T-helper 2 cell treated with Interferon-gamma antibody and Interleukin-4, amounts not matched to agents 5 μg/mL and 100 μg/mL, for 36 hours (primary cell): ENCODE results near the gene XK.
A peak's percentile ranks its signal among the peaks of the same experiment; 100 is the strongest.

ENCODE experiments used
- DNase-seq: peaks from one replicate; pipeline ENCODE4 v3.0.0; 2021; ENCODE audit warnings: low spot score
- H3K27ac Mint-ChIP-seq: one replicate; pipeline ENCODE4 v1.8.0; 2021; ENCODE audit warnings: mild to moderate bottlenecking, mixed read lengths
- H3K27me3 Mint-ChIP-seq: one replicate; pipeline ENCODE4 v1.8.0; 2021; ENCODE audit warnings: low read depth, mixed read lengths
- H3K36me3 Mint-ChIP-seq: one replicate; pipeline ENCODE4 v1.8.0; 2021; ENCODE audit warnings: low read depth, mixed read lengths
- H3K4me1 Mint-ChIP-seq: one replicate; pipeline ENCODE4 v1.8.0; 2021; ENCODE audit warnings: low read depth, mixed read lengths
- H3K4me3 Mint-ChIP-seq: one replicate; pipeline ENCODE4 v1.8.0; 2022; ENCODE audit warnings: mild to moderate bottlenecking, moderate library complexity, mixed read lengths
- H3K9me3 Mint-ChIP-seq: one replicate; pipeline ENCODE4 v1.8.0; 2021; ENCODE audit warnings: mixed read lengths

XK gene

GRCh38 chrX:37666516-37666915, 19.1 kb upstream of the XK start:
- DNase-seq = no peak
- H3K4me1 Mint-ChIP-seq = no peaks in the 10 kb centered on the region
- H3K27ac Mint-ChIP-seq = no peak overlapping the region
- H3K4me3 Mint-ChIP-seq = no peak overlapping the region
- no peaks in the 10 kb centered on the region for H3K36me3 Mint-ChIP-seq
- no peaks in the 10 kb centered on the region for H3K9me3 Mint-ChIP-seq
- peaks cover 2% of the 10 kb centered on the region for H3K27me3 Mint-ChIP-seq

- Mint-ChIP-seq H3K27me3 (peaks cover 2% of the 10 kb centered on the region), H3K4me1 (no peaks in the 10 kb centered on the region), H3K36me3 (no peaks in the 10 kb centered on the region), H3K9me3 (no peaks in the 10 kb centered on the region), H3K27ac (no peak overlapping the region), H3K4me3 (no peak overlapping the region)
- no peak for DNase-seq
Measured at GRCh38 chrX:37667141-37667540, 18.4 kb upstream of the XK start.

DNA sequence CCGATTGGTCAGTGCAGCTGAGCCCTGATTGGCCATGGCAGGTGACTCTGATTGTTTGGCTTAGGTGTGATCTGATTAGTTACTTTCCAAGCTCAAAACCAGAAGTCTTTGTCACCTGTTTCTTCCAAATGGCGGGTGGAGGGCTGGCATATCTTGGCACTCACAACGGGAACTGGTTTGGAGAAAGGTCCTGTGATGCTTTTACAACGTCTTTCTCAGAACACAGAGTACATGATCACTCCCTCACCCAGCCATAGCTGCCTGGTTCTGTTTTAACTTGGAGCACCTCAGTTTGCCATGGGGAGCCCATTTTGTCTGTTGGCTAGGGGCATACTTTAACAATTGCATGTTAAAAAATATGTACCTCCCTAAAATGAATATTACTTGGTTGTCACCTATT, 13.0 kb upstream of the XK start:
- Mint-ChIP-seq H3K27me3 (peaks cover 2% of the 10 kb centered on the region), H3K36me3 (no peaks in the 10 kb centered on the region), H3K4me1 (no peaks in the 10 kb centered on the region), H3K4me3 (no peak overlapping the region), H3K27ac (no peak overlapping the region), H3K9me3 (no peaks in the 10 kb centered on the region)
- DNase-seq = no peak

- H3K9me3 Mint-ChIP-seq = no peaks in the 10 kb centered on the region
- DNase-seq = no peak
- H3K27ac Mint-ChIP-seq = no peak overlapping the region
- no peaks in the 10 kb centered on the region for H3K36me3 Mint-ChIP-seq
- no peak overlapping the region for H3K4me3 Mint-ChIP-seq
- no peaks in the 10 kb centered on the region for H3K27me3 Mint-ChIP-seq
- H3K4me1 Mint-ChIP-seq = no peaks in the 10 kb centered on the region
Measured at GRCh38 chrX:37676811-37677210, 8.8 kb upstream of the XK start.

GRCh38 chrX:37677243-37677642, 8.3 kb upstream of the XK start:
- Mint-ChIP-seq H3K27ac (no peak overlapping the region), H3K4me1 (no peaks in the 10 kb centered on the region)
- DNase-seq = no peak

DNA sequence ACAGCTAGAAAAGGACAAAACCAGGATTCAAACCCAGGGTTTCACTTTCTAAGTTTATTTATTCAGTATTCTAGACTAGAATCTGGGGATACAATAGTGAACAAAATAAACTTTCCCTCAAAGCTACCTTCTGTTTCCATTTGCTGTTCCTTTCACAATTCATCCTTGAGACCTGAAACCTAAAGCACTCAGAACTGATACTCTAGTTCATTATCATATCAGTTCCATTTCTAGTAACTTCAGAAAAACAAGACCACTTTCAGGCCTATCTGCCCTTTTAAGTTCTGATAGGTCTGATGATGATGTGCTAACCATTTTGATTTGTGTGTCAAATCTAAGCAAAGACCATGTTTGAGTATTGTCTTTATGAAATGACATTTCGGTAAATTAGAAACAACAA, 7.8 kb upstream of the XK start:
- Mint-ChIP-seq H3K4me3 (no peak overlapping the region), H3K27ac (no peak overlapping the region)

More at GRCh38 chrX:37677243-37677642, 8.3 kb upstream of the XK start:
- Mint-ChIP-seq H3K4me3 (no peak overlapping the region), H3K9me3 (no peaks in the 10 kb centered on the region), H3K27me3 (no peaks in the 10 kb centered on the region), H3K36me3 (no peaks in the 10 kb centered on the region)

DNA sequence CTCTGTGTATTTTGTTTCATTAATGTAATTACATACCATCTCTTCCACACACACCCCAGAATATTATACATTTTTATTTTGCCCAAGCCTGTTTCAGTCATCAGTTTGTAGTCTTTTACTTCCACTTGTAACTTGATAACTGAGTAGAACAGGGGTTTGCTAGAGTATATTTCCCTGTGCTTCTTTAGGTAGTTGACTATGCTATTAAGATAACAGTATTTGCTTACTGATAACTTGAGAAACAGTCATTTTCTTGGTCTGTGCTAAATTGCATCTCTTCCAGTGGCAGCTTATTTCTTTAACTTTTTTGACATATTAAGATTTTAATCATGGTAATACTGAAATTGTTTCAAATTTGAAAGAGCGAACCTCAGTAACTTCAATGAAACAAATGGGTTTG, 7.0 kb upstream of the XK start:
- no peaks in the 10 kb centered on the region for H3K9me3 Mint-ChIP-seq
- H3K27ac Mint-ChIP-seq = no peak overlapping the region
- no peak overlapping the region for H3K4me3 Mint-ChIP-seq
- H3K27me3 Mint-ChIP-seq = no peaks in the 10 kb centered on the region
- H3K36me3 Mint-ChIP-seq = no peaks in the 10 kb centered on the region
- no peaks in the 10 kb centered on the region for H3K4me1 Mint-ChIP-seq
- no peak for DNase-seq

More for the DNA sequence above, 7.8 kb upstream of the XK start:
- H3K4me1 Mint-ChIP-seq = no peaks in the 10 kb centered on the region
- DNase-seq = no peak
- no peaks in the 10 kb centered on the region for H3K36me3 Mint-ChIP-seq
- H3K27me3 Mint-ChIP-seq = no peaks in the 10 kb centered on the region
- H3K9me3 Mint-ChIP-seq = no peaks in the 10 kb centered on the region

DNA sequence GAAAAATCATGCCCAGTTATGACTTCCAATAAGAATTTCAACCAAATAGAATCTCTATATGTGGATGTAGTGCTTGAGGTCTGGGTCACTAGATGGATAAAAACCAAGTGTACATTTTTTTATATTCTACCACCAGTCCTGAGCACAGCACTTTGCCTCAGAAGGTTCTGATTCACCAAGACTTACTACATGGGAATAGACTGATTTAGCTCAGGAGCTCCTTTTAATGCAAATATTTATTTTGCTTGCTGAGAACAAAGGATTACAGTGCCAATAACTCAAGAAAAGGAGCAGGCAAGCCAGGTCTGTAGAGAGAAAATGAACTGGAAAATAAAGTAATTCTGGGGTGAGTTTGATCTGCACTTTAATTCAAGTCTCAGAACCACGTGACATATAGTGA, 6.4 kb upstream of the XK start:
- no peak overlapping the region for H3K4me3 Mint-ChIP-seq
- no peak overlapping the region for H3K27ac Mint-ChIP-seq
- no peaks in the 10 kb centered on the region for H3K9me3 Mint-ChIP-seq
- no peaks in the 10 kb centered on the region for H3K27me3 Mint-ChIP-seq
- no peak for DNase-seq
- H3K36me3 Mint-ChIP-seq = no peaks in the 10 kb centered on the region
- H3K4me1 Mint-ChIP-seq = no peaks in the 10 kb centered on the region

GRCh38 chrX:37679888-37680287, 5.7 kb upstream of the XK start:
- Mint-ChIP-seq H3K27me3 (peaks cover 2% of the 10 kb centered on the region), H3K27ac (no peak overlapping the region), H3K9me3 (no peaks in the 10 kb centered on the region), H3K4me3 (no peak overlapping the region), H3K4me1 (no peaks in the 10 kb centered on the region), H3K36me3 (no peaks in the 10 kb centered on the region)
- DNase-seq = no peak

DNA sequence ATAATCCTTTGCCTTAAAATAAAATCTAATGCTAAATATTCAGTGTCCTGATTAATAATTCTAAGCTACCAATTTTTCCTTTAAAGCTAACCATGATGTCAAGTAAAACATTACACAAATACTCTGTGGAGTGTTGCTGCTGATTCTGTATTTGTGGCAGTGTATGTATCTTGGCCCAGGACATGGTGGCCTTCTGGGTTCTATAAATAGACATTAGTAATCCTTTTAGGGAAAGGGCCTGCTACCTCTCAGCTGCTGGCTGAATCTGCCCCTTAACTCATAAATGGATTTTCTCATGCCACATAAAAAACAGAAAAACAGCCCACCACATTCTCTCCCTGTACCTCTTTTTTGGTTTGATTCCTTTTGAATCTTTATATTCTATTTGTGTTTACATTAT, 1.2 kb upstream of the XK start:
- no peak for DNase-seq
- peaks cover 3% of the 10 kb centered on the region for H3K4me1 Mint-ChIP-seq
- H3K9me3 Mint-ChIP-seq = no peaks in the 10 kb centered on the region
- peak overlapping the region; percentile 42 for H3K4me3 Mint-ChIP-seq
- H3K27me3 Mint-ChIP-seq = peaks cover 3% of the 10 kb centered on the region
- H3K27ac Mint-ChIP-seq = no peak overlapping the region
- no peaks in the 10 kb centered on the region for H3K36me3 Mint-ChIP-seq

DNA sequence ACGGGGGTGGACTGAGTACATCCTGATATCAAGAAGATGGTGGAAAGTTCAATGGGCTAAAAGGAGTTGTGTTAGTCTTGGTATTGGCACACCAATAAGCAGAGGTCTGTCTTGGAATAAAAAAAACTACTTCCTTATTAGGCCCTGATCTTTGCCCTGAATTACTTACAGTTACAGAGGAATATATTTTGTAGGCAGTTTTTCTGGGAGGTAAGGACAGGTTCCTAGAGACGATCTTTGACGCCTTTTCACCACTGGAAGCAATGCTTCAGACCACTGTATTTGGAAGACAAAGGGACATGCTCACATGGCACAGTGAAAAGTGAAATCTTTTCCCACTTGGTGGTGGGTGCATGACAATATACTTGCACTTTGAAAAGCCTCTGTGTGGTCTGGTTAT, 618 bp upstream of the XK start:
- Mint-ChIP-seq H3K4me3 (peak overlapping the region; percentile 42), H3K27me3 (peaks cover 3% of the 10 kb centered on the region), H3K27ac (no peak overlapping the region), H3K9me3 (no peaks in the 10 kb centered on the region), H3K36me3 (no peaks in the 10 kb centered on the region), H3K4me1 (peaks cover 3% of the 10 kb centered on the region)
- no peak for DNase-seq

- H3K27ac Mint-ChIP-seq = no peak overlapping the region
Measured at GRCh38 chrX:37686369-37686995, 891 bp downstream of the XK start.

GRCh38 chrX:37686996-37687395, 1.4 kb downstream of the XK start:
- peaks cover 3% of the 10 kb centered on the region for H3K4me1 Mint-ChIP-seq

More at GRCh38 chrX:37686369-37686995, 891 bp downstream of the XK start:
- Mint-ChIP-seq H3K4me1 (peaks cover 3% of the 10 kb centered on the region), H3K4me3 (peak overlapping the region; percentile 71), H3K9me3 (no peaks in the 10 kb centered on the region), H3K36me3 (no peaks in the 10 kb centered on the region), H3K27me3 (peaks cover 3% of the 10 kb centered on the region)
- no peak for DNase-seq

GRCh38 chrX:37690119-37690518, 4.5 kb downstream of the XK start:
- H3K27ac Mint-ChIP-seq = no peak overlapping the region
- no peaks in the 10 kb centered on the region for H3K9me3 Mint-ChIP-seq
- H3K4me1 Mint-ChIP-seq = peaks cover 2% of the 10 kb centered on the region
- H3K4me3 Mint-ChIP-seq = no peak overlapping the region
- DNase-seq = no peak
- H3K27me3 Mint-ChIP-seq = no peaks in the 10 kb centered on the region
- no peaks in the 10 kb centered on the region for H3K36me3 Mint-ChIP-seq

More at GRCh38 chrX:37686996-37687395, 1.4 kb downstream of the XK start:
- Mint-ChIP-seq H3K4me3 (no peak overlapping the region), H3K36me3 (no peaks in the 10 kb centered on the region), H3K27me3 (peaks cover 3% of the 10 kb centered on the region), H3K27ac (no peak overlapping the region), H3K9me3 (no peaks in the 10 kb centered on the region)
- no peak for DNase-seq

GRCh38 chrX:37692918-37693317, 7.3 kb downstream of the XK start:
- Mint-ChIP-seq H3K36me3 (no peaks in the 10 kb centered on the region), H3K9me3 (no peaks in the 10 kb centered on the region), H3K27me3 (no peaks in the 10 kb centered on the region), H3K4me3 (no peak overlapping the region), H3K4me1 (no peaks in the 10 kb centered on the region), H3K27ac (no peak overlapping the region)
- DNase-seq = no peak
